Mammary epithelial cell (primary cell): Measurements from ENCODE around the gene DBH.

Experiments
- CTCF ChIP-seq, 2 donors: IDR thresholded peaks in 1 of 2; conservative IDR thresholded peaks in 1 of 2; 2 replicates each; pipeline ENCODE4 v1.5.1; 2011 to 2012; ENCODE audit warnings: inconsistent platforms in 2 of 2, low read length in 2 of 2, mild to moderate bottlenecking in 2 of 2, control low read depth in 1 of 2, low read depth in 1 of 2; ENCODE audit not compliant: insufficient read depth in 1 of 2; ENCODE audit errors: extremely low read depth in 1 of 2
- EZH2 ChIP-seq: IDR thresholded peaks from 2 replicates; pipeline ENCODE4 v1.6.1; 2012; ENCODE audit warnings: low read length, inconsistent platforms, borderline replicate concordance

GRCh38 chr9:133703591-133704399, 67.6 kb downstream of the DBH start:
- TF ChIP-seq CTCF (conservative IDR thresholded peaks at IDR 0.05 in 1 of 2, IDR thresholded peaks at IDR 0.05 in 1 of 2; ENCODE audit: extremely low read depth in 1 of 2, insufficient read depth in 1 of 2, low read depth in 1 of 2, low read length in 2 of 2) (no peak), EZH2 (no peak)
